ENCODE results near the gene CEP250.

DNA sequence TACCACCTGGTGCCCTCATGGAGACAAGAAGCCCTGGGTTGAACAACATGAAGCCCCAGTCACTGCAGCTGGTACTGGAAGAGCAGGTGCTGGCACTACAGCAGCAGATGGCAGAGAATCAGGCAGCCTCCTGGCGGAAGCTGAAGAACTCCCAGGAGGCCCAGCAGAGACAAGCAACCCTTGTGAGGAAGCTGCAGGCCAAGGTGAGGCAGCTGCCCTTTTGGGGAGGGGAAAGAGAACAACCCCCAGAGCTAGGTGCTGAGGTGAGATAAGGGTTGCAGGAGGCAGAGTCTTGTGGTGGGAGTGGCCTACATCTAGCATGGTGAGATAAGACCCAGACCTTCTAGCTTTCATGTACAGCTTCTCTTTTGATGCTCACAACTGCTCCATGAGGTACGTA is 7.0 kb downstream of the CEP250 start:
- TF ChIP-seq, protein P1, sequence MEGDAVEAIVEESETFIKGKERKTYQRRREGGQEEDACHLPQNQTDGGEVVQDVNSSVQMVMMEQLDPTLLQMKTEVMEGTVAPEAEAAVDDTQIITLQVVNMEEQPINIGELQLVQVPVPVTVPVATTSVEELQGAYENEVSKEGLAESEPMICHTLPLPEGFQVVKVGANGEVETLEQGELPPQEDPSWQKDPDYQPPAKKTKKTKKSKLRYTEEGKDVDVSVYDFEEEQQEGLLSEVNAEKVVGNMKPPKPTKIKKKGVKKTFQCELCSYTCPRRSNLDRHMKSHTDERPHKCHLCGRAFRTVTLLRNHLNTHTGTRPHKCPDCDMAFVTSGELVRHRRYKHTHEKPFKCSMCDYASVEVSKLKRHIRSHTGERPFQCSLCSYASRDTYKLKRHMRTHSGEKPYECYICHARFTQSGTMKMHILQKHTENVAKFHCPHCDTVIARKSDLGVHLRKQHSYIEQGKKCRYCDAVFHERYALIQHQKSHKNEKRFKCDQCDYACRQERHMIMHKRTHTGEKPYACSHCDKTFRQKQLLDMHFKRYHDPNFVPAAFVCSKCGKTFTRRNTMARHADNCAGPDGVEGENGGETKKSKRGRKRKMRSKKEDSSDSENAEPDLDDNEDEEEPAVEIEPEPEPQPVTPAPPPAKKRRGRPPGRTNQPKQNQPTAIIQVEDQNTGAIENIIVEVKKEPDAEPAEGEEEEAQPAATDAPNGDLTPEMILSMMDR (conservative IDR thresholded peaks at IDR 0.05; ENCODE audit: low read depth, low read length), result no peak
- no peak for TF ChIP-seq EZH2 (IDR thresholded peaks at IDR 0.05; ENCODE audit: borderline replicate concordance, low read depth, low read length, poor library complexity, severe bottlenecking)

Data from A673 (cell line).